Measurements from ENCODE around the gene NRG3.
"Not testable (repeated sequence)": the region's sequence is repeated elsewhere in the genome, so short reads cannot be mapped to it uniquely, and the experiment has no call there.

NRG3 gene

GRCh38 chr10:81949283-81949682, 74.3 kb downstream of the NRG3 start:
- no peak for DNase-seq (ENCODE audit: extremely low spot score, insufficient read length, low read depth)
- no peak for FAIRE-seq

- FAIRE-seq (no peak), DNase-seq (ENCODE audit: extremely low spot score, insufficient read length, low read depth) (no peak)
Observed at GRCh38 chr10:81950358-81950757, 75.4 kb downstream of the NRG3 start.

GRCh38 chr10:81953420-81953819, 78.4 kb downstream of the NRG3 start:
- FAIRE-seq (no peak), DNase-seq (ENCODE audit: extremely low spot score, insufficient read length, low read depth) (no peak)

- DNase-seq (ENCODE audit: extremely low spot score, insufficient read length, low read depth): no peak
- FAIRE-seq: no peak
Observed at GRCh38 chr10:81957976-81958375, 83.0 kb downstream of the NRG3 start.

- no peak for DNase-seq (ENCODE audit: extremely low spot score, insufficient read length, low read depth)
- no peak for FAIRE-seq
Observed at GRCh38 chr10:81959016-81959415, 84.0 kb downstream of the NRG3 start.

- no peak for FAIRE-seq
- DNase-seq (ENCODE audit: extremely low spot score, insufficient read length, low read depth): no peak
Observed at GRCh38 chr10:81961451-81962184, 86.6 kb downstream of the NRG3 start.

- no peak for DNase-seq (ENCODE audit: extremely low spot score, insufficient read length, low read depth)
- FAIRE-seq: no peak
Observed at GRCh38 chr10:81963606-81964005, 88.6 kb downstream of the NRG3 start.

GRCh38 chr10:81967716-81968115, 92.7 kb downstream of the NRG3 start:
- DNase-seq (ENCODE audit: extremely low spot score, insufficient read length, low read depth): no peak
- no peak for FAIRE-seq

GRCh38 chr10:81969136-81969535, 94.1 kb downstream of the NRG3 start:
- FAIRE-seq (no peak), DNase-seq (ENCODE audit: extremely low spot score, insufficient read length, low read depth) (no peak)

GRCh38 chr10:81978238-81978637, 103.2 kb downstream of the NRG3 start:
- no peak for DNase-seq (ENCODE audit: extremely low spot score, insufficient read length, low read depth)
- no peak for FAIRE-seq

- FAIRE-seq (no peak), DNase-seq (ENCODE audit: extremely low spot score, insufficient read length, low read depth) (no peak)
Observed at GRCh38 chr10:81981724-81982123, 106.7 kb downstream of the NRG3 start.

GRCh38 chr10:81984428-81984827, 109.4 kb downstream of the NRG3 start:
- FAIRE-seq (no peak), DNase-seq (ENCODE audit: extremely low spot score, insufficient read length, low read depth) (no peak)

- FAIRE-seq (no peak), DNase-seq (ENCODE audit: extremely low spot score, insufficient read length, low read depth) (no peak)
Observed at GRCh38 chr10:81995254-81995653, 120.3 kb downstream of the NRG3 start.

- no peak for FAIRE-seq
Observed at GRCh38 chr10:81996927-81997326, 121.9 kb downstream of the NRG3 start.

GRCh38 chr10:82020999-82021398, 146.0 kb downstream of the NRG3 start:
- DNase-seq (ENCODE audit: extremely low spot score, insufficient read length, low read depth) (no peak), FAIRE-seq (no peak)

More at GRCh38 chr10:81996927-81997326, 121.9 kb downstream of the NRG3 start:
- no peak for DNase-seq (ENCODE audit: extremely low spot score, insufficient read length, low read depth)

- no peak for FAIRE-seq
- DNase-seq (ENCODE audit: extremely low spot score, insufficient read length, low read depth): no peak
Observed at GRCh38 chr10:82027711-82028110, 152.7 kb downstream of the NRG3 start.

- DNase-seq (ENCODE audit: extremely low spot score, insufficient read length, low read depth) (no peak), FAIRE-seq (no peak)
Observed at GRCh38 chr10:82037076-82037475, 162.1 kb downstream of the NRG3 start.

- DNase-seq (ENCODE audit: extremely low spot score, insufficient read length, low read depth): no peak
- FAIRE-seq: no peak
Observed at GRCh38 chr10:82038587-82038986, 163.6 kb downstream of the NRG3 start.

GRCh38 chr10:82040336-82040735, 165.3 kb downstream of the NRG3 start:
- FAIRE-seq (no peak), DNase-seq (ENCODE audit: extremely low spot score, insufficient read length, low read depth) (no peak)

GRCh38 chr10:82041018-82041417, 166.0 kb downstream of the NRG3 start:
- FAIRE-seq (no peak), DNase-seq (ENCODE audit: extremely low spot score, insufficient read length, low read depth) (no peak)

- no peak for FAIRE-seq
- DNase-seq (ENCODE audit: extremely low spot score, insufficient read length, low read depth): no peak
Observed at GRCh38 chr10:82056391-82056790, 181.4 kb downstream of the NRG3 start.

GRCh38 chr10:82067192-82067591, 192.2 kb downstream of the NRG3 start:
- not testable (repeated sequence) for DNase-seq (ENCODE audit: extremely low spot score, insufficient read length, low read depth); FAIRE-seq

All from GM18507 (cell line).